Erythroblast (primary cell): ENCODE measurements around the gene DNAJB12.

ENCODE experiments used
- DNase-seq, 2 experiments: peaks; one replicate each; lab custom pipeline; 2025; lab: John Stamatoyannopoulos, UW
- GATA1 ChIP-seq: IDR thresholded peaks from 2 replicates; pipeline ENCODE4 v1.6.1; 2011; ENCODE audit warnings: low read depth, mild to moderate bottlenecking, control low read depth, low read length, moderate library complexity
- POLR2A ChIP-seq: IDR thresholded peaks from 2 replicates; pipeline ENCODE4 v1.6.1; 2011; ENCODE audit warnings: mild to moderate bottlenecking, low read length

DNAJB12 gene

GRCh38 chr10:72340510-72341261 lies 14.0 kb downstream of the DNAJB12 start:
- DNase-seq, result peak; percentile 76 to 87
- no peak for TF ChIP-seq GATA1
- no peak for TF ChIP-seq POLR2A

GRCh38 chr10:72338180-72338579 lies 16.5 kb downstream of the DNAJB12 start:
- no peak for DNase-seq
- TF ChIP-seq GATA1 (no peak), POLR2A (no peak)

- DNase-seq, result no peak
- TF ChIP-seq GATA1 (no peak), POLR2A (no peak)
Observed at GRCh38 chr10:72337722-72338121, 17.0 kb downstream of the DNAJB12 start.

- TF ChIP-seq GATA1 (no peak), POLR2A (no peak)
- DNase-seq, result peak; percentile 59 to 83
Observed at GRCh38 chr10:72337039-72337629, 17.6 kb downstream of the DNAJB12 start.

- TF ChIP-seq GATA1 (no peak), POLR2A (no peak)
- DNase-seq, result no peak
Observed at GRCh38 chr10:72336259-72337038, 18.3 kb downstream of the DNAJB12 start.

GRCh38 chr10:72335394-72336258 lies 19.1 kb downstream of the DNAJB12 start:
- TF ChIP-seq GATA1, result no peak
- no peak for TF ChIP-seq POLR2A
- no peak for DNase-seq

GRCh38 chr10:72334825-72335393 lies 19.8 kb downstream of the DNAJB12 start:
- TF ChIP-seq GATA1 (no peak), POLR2A (no peak)
- DNase-seq, result no peak

GRCh38 chr10:72334196-72334824 lies 20.4 kb downstream of the DNAJB12 start:
- DNase-seq, result no peak
- TF ChIP-seq GATA1, result no peak
- no peak for TF ChIP-seq POLR2A

GRCh38 chr10:72333112-72334015 lies 21.4 kb downstream of the DNAJB12 start:
- no peak for DNase-seq
- no peak for TF ChIP-seq POLR2A
- no peak for TF ChIP-seq GATA1

GRCh38 chr10:72332423-72333111 lies 22.2 kb downstream of the DNAJB12 start:
- peak in 1 of 2 experiments; percentile 53 for DNase-seq
- TF ChIP-seq GATA1 (no peak), POLR2A (no peak)
